ENCODE results near the gene CACNB3. TPM values are rescaled to one million over a fixed set of nuclear protein-coding genes. Genes with fewer than 3 reads are reported as not detected.

CACNB3 gene
- total and polyA plus RNA-seq, 4 donors, result 0.92 to 1.9 (median 1.2) TPM

DNA sequence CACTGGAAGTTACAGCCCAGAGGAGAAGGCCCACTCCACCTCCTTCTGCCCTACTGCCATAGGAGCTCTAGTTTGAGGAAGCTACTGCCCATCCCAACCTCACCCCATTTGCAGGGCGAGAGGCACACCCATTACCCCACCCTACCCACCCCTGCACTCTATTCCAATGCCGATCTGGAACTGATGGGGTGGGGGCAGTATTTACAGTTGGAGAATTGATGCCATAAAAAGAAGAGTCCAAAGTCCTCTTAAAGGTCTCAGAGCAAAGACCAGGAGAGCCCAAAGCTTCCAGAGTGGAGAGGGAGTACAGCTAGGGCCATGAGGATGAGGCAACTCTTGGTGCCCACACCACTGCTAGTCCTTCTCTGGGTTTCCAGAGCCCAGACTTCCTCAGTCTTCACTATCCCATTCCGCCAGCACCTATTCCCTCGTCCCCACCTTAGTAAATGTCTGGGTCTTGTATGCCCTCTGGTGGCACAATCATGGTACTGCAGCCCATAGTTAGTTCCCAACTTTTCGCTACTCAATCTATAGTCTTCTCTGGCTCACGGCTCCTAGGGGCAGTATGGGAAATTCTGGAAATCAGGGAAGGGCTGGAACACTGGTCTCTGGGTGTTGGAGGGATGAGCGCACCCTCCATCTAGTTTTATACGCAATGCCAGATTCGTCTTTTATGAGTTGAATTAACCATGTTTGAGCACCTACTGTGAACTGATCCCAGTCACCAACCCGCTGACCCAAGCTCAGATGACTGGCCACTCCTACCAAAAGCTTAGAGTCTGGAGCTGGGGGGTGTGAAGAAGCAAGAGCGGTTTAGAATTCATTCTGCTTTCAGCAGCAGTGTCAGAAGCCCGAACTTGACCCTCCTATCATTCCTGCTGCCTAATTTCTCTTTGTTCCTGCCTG lies 22.5 kb upstream of the CACNB3 start:
- Histone ChIP-seq H3K27me3 (ENCODE audit: control insufficient read depth in 4 of 4, insufficient read depth in 4 of 4, low read length in 3 of 4) (no peaks in the 10 kb centered on the region), H3K9me3 (ENCODE audit: control insufficient read depth in 4 of 4, low read length in 3 of 4) (no peaks in the 10 kb centered on the region), H3K4me1 (ENCODE audit: control insufficient read depth in 4 of 4, insufficient read depth in 4 of 4, low read length in 3 of 4) (peaks cover 0 to 11% (median 2%) of the 10 kb centered on the region in 4 donors), H3K36me3 (ENCODE audit: control insufficient read depth in 4 of 4, insufficient read depth in 3 of 4, low read depth in 1 of 4, low read length in 3 of 4) (no peaks in the 10 kb centered on the region), H3K4me3 (ENCODE audit: low read depth in 1 of 3, low read length in 3 of 3) (no peak overlapping the region), H3K27ac (ENCODE audit: low read depth in 1 of 2, low read length in 2 of 2) (no peak overlapping the region), H3K9ac (ENCODE audit: low read depth in 1 of 2, low read length in 2 of 2) (no peak overlapping the region)
- peak; percentile 48 to 61 for TF ChIP-seq HNF4A (conservative IDR thresholded peaks at IDR 0.05)
- TF ChIP-seq RAD21 (IDR thresholded peaks at IDR 0.05), result peak; percentile 98
- TF ChIP-seq, protein P1, sequence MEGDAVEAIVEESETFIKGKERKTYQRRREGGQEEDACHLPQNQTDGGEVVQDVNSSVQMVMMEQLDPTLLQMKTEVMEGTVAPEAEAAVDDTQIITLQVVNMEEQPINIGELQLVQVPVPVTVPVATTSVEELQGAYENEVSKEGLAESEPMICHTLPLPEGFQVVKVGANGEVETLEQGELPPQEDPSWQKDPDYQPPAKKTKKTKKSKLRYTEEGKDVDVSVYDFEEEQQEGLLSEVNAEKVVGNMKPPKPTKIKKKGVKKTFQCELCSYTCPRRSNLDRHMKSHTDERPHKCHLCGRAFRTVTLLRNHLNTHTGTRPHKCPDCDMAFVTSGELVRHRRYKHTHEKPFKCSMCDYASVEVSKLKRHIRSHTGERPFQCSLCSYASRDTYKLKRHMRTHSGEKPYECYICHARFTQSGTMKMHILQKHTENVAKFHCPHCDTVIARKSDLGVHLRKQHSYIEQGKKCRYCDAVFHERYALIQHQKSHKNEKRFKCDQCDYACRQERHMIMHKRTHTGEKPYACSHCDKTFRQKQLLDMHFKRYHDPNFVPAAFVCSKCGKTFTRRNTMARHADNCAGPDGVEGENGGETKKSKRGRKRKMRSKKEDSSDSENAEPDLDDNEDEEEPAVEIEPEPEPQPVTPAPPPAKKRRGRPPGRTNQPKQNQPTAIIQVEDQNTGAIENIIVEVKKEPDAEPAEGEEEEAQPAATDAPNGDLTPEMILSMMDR (IDR thresholded peaks at IDR 0.05; ENCODE audit: low read depth, low read length, missing input control), result peak; percentile 98
- no peak for TF ChIP-seq EGR1 (IDR thresholded peaks at IDR 0.05; ENCODE audit: low read depth in 2 of 2)
- TF ChIP-seq FOXA1 (IDR thresholded peaks at IDR 0.05), result no peak
- TF ChIP-seq SP1 (IDR thresholded peaks at IDR 0.05), result peak; percentile 22
- TF ChIP-seq FOXA2 (IDR thresholded peaks at IDR 0.05), result no peak
- WGBS, result 25% methylated on average over 12 of the region's 12 CpGs
- peak; percentile 67 for DNase-seq (ENCODE audit: low spot score)

DNA sequence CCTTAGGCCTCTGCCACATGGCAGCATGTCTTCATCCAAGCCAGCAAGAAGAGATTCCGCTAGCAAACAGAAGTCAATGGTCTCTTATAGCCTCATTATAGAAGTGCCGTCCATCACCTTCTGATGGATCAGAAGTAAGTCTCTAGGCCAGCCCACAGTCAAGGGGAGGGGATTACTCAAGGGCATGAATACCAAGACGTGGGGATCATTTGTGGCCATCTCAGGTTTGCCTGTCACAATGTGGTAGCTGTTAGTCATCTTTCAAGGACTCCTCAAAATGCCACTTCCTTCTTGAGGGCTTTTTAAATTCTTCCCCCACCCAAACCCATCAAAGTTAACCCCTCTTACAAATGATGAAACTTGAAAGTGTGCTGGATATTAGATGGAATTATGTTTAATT lies 21.3 kb upstream of the CACNB3 start:
- no peaks in the 10 kb centered on the region for H3K27me3 ChIP-seq (ENCODE audit: control insufficient read depth in 4 of 4, insufficient read depth in 4 of 4, low read length in 3 of 4)
- peaks cover 0 to 11% (median 2%) of the 10 kb centered on the region in 4 donors for H3K4me1 ChIP-seq (ENCODE audit: control insufficient read depth in 4 of 4, insufficient read depth in 4 of 4, low read length in 3 of 4)
- no peak overlapping the region for H3K9ac ChIP-seq (ENCODE audit: low read depth in 1 of 2, low read length in 2 of 2)
- H3K36me3 ChIP-seq (ENCODE audit: control insufficient read depth in 4 of 4, insufficient read depth in 3 of 4, low read depth in 1 of 4, low read length in 3 of 4), result no peaks in the 10 kb centered on the region
- TF ChIP-seq YY1 (IDR thresholded peaks at IDR 0.05), result no peak
- H3K27ac ChIP-seq (ENCODE audit: low read depth in 1 of 2, low read length in 2 of 2), result no peak overlapping the region
- H3K9me3 ChIP-seq (ENCODE audit: control insufficient read depth in 4 of 4, low read length in 3 of 4), result no peaks in the 10 kb centered on the region
- WGBS, result 90% methylated on average over 3 of the region's 3 CpGs
- H3K4me3 ChIP-seq (ENCODE audit: low read depth in 1 of 3, low read length in 3 of 3), result no peak overlapping the region
- no peak for DNase-seq (ENCODE audit: low spot score)

DNA sequence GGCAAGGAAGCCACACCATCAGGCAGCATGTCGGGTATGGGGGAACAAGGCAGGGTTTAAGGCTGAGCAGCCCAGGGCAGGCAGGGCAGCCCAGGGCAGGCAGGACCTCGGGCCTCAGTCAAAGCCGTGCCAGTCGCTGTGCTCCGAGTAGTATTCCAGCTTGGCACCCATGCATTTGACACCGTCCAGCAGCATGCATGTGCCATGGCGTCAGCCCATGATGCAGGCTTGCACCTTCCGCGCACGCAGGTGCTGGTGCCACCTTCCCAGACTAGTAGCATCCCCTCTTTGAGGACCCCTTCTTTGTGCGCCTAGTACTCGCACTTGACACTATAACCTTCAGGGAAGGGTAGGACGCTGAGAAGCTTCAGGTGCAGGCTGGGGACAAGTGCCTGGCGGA lies 17.8 kb upstream of the CACNB3 start:
- Histone ChIP-seq H3K27ac (ENCODE audit: low read depth in 1 of 2, low read length in 2 of 2) (no peak overlapping the region), H3K4me1 (ENCODE audit: control insufficient read depth in 4 of 4, insufficient read depth in 4 of 4, low read length in 3 of 4) (peaks cover 0 to 6% (median 2%) of the 10 kb centered on the region in 4 donors), H3K9me3 (ENCODE audit: control insufficient read depth in 4 of 4, low read length in 3 of 4) (no peaks in the 10 kb centered on the region), H3K27me3 (ENCODE audit: control insufficient read depth in 4 of 4, insufficient read depth in 4 of 4, low read length in 3 of 4) (no peaks in the 10 kb centered on the region), H3K4me3 (ENCODE audit: low read depth in 1 of 3, low read length in 3 of 3) (no peak overlapping the region), H3K36me3 (ENCODE audit: control insufficient read depth in 4 of 4, insufficient read depth in 3 of 4, low read depth in 1 of 4, low read length in 3 of 4) (no peaks in the 10 kb centered on the region), H3K9ac (ENCODE audit: low read depth in 1 of 2, low read length in 2 of 2) (no peak overlapping the region)
- TF ChIP-seq, protein P2, sequence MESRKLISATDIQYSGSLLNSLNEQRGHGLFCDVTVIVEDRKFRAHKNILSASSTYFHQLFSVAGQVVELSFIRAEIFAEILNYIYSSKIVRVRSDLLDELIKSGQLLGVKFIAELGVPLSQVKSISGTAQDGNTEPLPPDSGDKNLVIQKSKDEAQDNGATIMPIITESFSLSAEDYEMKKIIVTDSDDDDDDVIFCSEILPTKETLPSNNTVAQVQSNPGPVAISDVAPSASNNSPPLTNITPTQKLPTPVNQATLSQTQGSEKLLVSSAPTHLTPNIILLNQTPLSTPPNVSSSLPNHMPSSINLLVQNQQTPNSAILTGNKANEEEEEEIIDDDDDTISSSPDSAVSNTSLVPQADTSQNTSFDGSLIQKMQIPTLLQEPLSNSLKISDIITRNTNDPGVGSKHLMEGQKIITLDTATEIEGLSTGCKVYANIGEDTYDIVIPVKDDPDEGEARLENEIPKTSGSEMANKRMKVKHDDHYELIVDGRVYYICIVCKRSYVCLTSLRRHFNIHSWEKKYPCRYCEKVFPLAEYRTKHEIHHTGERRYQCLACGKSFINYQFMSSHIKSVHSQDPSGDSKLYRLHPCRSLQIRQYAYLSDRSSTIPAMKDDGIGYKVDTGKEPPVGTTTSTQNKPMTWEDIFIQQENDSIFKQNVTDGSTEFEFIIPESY (IDR thresholded peaks at IDR 0.05), result no peak
- TF ChIP-seq, protein P1 (IDR thresholded peaks at IDR 0.05; ENCODE audit: low read depth, low read length, missing input control), result no peak
- TF ChIP-seq, protein P3, sequence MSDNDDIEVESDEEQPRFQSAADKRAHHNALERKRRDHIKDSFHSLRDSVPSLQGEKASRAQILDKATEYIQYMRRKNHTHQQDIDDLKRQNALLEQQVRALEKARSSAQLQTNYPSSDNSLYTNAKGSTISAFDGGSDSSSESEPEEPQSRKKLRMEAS (IDR thresholded peaks at IDR 0.05), result no peak
- TF ChIP-seq GABPA (IDR thresholded peaks at IDR 0.05 in 1 of 2, conservative IDR thresholded peaks at IDR 0.05 in 1 of 2) (no peak), RXRA (IDR thresholded peaks at IDR 0.05) (no peak), HNF4A (conservative IDR thresholded peaks at IDR 0.05) (no peak), TAF1 (conservative IDR thresholded peaks at IDR 0.05) (no peak), SP1 (IDR thresholded peaks at IDR 0.05) (no peak), HNF4G (IDR thresholded peaks at IDR 0.05) (no peak), FOXA1 (IDR thresholded peaks at IDR 0.05) (no peak), EGR1 (IDR thresholded peaks at IDR 0.05; ENCODE audit: low read depth in 2 of 2) (no peak), RAD21 (IDR thresholded peaks at IDR 0.05) (no peak), NR2F2 (IDR thresholded peaks at IDR 0.05) (no peak), YY1 (IDR thresholded peaks at IDR 0.05) (no peak), JUND (IDR thresholded peaks at IDR 0.05) (no peak)
- TF ChIP-seq, protein P4, sequence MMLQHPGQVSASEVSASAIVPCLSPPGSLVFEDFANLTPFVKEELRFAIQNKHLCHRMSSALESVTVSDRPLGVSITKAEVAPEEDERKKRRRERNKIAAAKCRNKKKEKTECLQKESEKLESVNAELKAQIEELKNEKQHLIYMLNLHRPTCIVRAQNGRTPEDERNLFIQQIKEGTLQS (IDR thresholded peaks at IDR 0.05), result no peak
- DNase-seq (ENCODE audit: low spot score), result no peak
- 91% methylated on average over 14 of the region's 14 CpGs for WGBS

Data from liver (tissue), 9 donors.